ENCODE data around the gene APPL1. TPM values are rescaled to one million over a fixed set of nuclear protein-coding genes. Genes with fewer than 3 reads are reported as not detected.

APPL1 gene
- total and polyA plus RNA-seq, 2 experiments from 2014 or later = 49.0 to 125 TPM

DNA sequence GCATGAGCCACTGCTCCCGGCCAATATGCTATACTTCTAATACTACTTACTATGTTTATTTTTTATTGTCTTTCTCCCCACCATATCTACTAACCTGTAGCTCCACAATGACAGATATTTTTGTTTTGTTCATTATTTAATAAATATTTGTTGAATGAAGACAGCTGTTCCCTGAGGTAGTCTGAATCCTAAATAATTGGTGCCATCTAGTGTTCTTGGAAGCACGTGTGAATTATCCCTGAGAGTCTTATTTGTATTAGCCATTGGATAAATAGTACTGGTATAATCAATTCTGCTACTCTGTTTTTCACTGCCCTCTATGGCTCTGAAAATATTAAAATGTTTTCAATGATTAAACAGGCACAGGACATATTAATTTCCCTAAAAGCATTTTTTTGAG lies 5.6 kb upstream of the APPL1 start:
- H3K4me1 ChIP-seq (ENCODE audit: insufficient read depth) = no peaks in the 10 kb centered on the region
- DNase-seq (ENCODE audit: low spot score) (peak; percentile 49), ATAC-seq (peak; percentile 63; the same call in 2 of the 3 replicates)
- no peak overlapping the region for H3K27ac Mint-ChIP-seq
- no peak overlapping the region for H2AFZ ChIP-seq
- TF ChIP-seq JUNB (IDR thresholded peaks at IDR 0.05; ENCODE audit: unreplicated experiment) (no peak), EZH2 (IDR thresholded peaks at IDR 0.05; ENCODE audit: low read depth, unreplicated experiment) (no peak), STAT1 (IDR thresholded peaks at IDR 0.05; ENCODE audit: unreplicated experiment) (no peak), NANOG (IDR thresholded peaks at IDR 0.05; ENCODE audit: borderline replicate concordance) (no peak), POLR2AphosphoS5 (IDR thresholded peaks at IDR 0.05; ENCODE audit: low read depth) (no peak)
- TF ChIP-seq, protein P1, sequence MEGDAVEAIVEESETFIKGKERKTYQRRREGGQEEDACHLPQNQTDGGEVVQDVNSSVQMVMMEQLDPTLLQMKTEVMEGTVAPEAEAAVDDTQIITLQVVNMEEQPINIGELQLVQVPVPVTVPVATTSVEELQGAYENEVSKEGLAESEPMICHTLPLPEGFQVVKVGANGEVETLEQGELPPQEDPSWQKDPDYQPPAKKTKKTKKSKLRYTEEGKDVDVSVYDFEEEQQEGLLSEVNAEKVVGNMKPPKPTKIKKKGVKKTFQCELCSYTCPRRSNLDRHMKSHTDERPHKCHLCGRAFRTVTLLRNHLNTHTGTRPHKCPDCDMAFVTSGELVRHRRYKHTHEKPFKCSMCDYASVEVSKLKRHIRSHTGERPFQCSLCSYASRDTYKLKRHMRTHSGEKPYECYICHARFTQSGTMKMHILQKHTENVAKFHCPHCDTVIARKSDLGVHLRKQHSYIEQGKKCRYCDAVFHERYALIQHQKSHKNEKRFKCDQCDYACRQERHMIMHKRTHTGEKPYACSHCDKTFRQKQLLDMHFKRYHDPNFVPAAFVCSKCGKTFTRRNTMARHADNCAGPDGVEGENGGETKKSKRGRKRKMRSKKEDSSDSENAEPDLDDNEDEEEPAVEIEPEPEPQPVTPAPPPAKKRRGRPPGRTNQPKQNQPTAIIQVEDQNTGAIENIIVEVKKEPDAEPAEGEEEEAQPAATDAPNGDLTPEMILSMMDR (conservative IDR thresholded peaks at IDR 0.05; ENCODE audit: low read depth in 2 of 2) = peak; percentile 75
- no peak overlapping the region for H3K4me2 ChIP-seq
- no peaks in the 10 kb centered on the region for H3K36me3 Mint-ChIP-seq (ENCODE audit: low read depth)
- no peak overlapping the region for H3K4me3 Mint-ChIP-seq
- no peak overlapping the region for H3K27ac ChIP-seq (ENCODE audit: low read depth)
- H4K20me1 ChIP-seq (replicated peaks; ENCODE audit: insufficient read depth) = no peaks in the 10 kb centered on the region
- H3K79me2 ChIP-seq (replicated peaks; ENCODE audit: insufficient read depth) = no peaks in the 10 kb centered on the region
- H3K4me3 ChIP-seq = no peak overlapping the region
- peaks cover 8% of the 10 kb centered on the region for H3K27me3 Mint-ChIP-seq (ENCODE audit: insufficient read depth, low read depth, poor library complexity)
- H3K9me3 Mint-ChIP-seq = no peaks in the 10 kb centered on the region; the same call in 2 of the 3 replicates
- no peaks in the 10 kb centered on the region for H3K36me3 ChIP-seq (ENCODE audit: insufficient read depth)
- H3K27me3 ChIP-seq (ENCODE audit: insufficient read depth) = no peaks in the 10 kb centered on the region
- no peaks in the 10 kb centered on the region for H3F3A ChIP-seq (replicated peaks; ENCODE audit: low read depth)
- no peaks in the 10 kb centered on the region for H3K9me2 ChIP-seq (ENCODE audit: insufficient read depth)
- H3K4me1 Mint-ChIP-seq = peaks cover 7% of the 10 kb centered on the region

DNA sequence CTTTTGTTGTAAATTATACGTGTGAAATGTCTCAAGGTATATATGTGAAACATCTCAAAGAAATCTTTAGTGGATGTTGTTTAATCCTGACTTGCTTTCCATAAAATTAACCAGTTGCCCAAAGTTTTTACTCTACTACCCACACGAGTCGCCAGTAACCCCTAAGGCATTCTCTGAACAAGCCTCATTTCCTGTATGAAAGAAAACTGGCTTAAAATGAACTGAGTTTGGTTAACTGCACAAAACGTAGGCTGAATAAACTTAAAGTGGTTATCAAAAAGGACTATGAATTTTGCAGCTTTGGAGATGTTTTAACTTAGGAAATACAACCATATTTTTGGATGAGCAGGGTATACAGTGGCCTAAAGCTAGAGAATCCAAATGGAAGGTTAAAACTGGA lies 2.7 kb upstream of the APPL1 start:
- Mint-ChIP-seq H3K27me3 (ENCODE audit: insufficient read depth, low read depth, poor library complexity) (peaks cover 17% of the 10 kb centered on the region), H3K4me1 (peaks cover 16% of the 10 kb centered on the region), H3K36me3 (ENCODE audit: low read depth) (no peaks in the 10 kb centered on the region), H3K27ac (no peak overlapping the region), H3K9me3 (no peaks in the 10 kb centered on the region), H3K4me3 (no peak overlapping the region)
- Histone ChIP-seq H3K27ac (ENCODE audit: low read depth) (no peak overlapping the region), H3K36me3 (ENCODE audit: insufficient read depth) (no peaks in the 10 kb centered on the region), H3K4me3 (no peak overlapping the region), H3K4me2 (no peak overlapping the region), H3K4me1 (ENCODE audit: insufficient read depth) (peaks cover 5% of the 10 kb centered on the region; the same call in 1 of the 2 replicates), H3K9me2 (ENCODE audit: insufficient read depth) (no peaks in the 10 kb centered on the region), H3K27me3 (ENCODE audit: insufficient read depth) (peaks cover 13% of the 10 kb centered on the region), H2AFZ (no peak overlapping the region), H3K79me2 (replicated peaks; ENCODE audit: insufficient read depth) (peaks cover 16% of the 10 kb centered on the region), H4K20me1 (replicated peaks; ENCODE audit: insufficient read depth) (peaks cover 6% of the 10 kb centered on the region; the same call in 1 of the 2 replicates), H3F3A (replicated peaks; ENCODE audit: low read depth) (no peaks in the 10 kb centered on the region)
- no peak for ATAC-seq
- no peak for DNase-seq (ENCODE audit: low spot score)
- TF ChIP-seq NANOG (IDR thresholded peaks at IDR 0.05; ENCODE audit: borderline replicate concordance) = no peak
- TF ChIP-seq, protein P2, sequence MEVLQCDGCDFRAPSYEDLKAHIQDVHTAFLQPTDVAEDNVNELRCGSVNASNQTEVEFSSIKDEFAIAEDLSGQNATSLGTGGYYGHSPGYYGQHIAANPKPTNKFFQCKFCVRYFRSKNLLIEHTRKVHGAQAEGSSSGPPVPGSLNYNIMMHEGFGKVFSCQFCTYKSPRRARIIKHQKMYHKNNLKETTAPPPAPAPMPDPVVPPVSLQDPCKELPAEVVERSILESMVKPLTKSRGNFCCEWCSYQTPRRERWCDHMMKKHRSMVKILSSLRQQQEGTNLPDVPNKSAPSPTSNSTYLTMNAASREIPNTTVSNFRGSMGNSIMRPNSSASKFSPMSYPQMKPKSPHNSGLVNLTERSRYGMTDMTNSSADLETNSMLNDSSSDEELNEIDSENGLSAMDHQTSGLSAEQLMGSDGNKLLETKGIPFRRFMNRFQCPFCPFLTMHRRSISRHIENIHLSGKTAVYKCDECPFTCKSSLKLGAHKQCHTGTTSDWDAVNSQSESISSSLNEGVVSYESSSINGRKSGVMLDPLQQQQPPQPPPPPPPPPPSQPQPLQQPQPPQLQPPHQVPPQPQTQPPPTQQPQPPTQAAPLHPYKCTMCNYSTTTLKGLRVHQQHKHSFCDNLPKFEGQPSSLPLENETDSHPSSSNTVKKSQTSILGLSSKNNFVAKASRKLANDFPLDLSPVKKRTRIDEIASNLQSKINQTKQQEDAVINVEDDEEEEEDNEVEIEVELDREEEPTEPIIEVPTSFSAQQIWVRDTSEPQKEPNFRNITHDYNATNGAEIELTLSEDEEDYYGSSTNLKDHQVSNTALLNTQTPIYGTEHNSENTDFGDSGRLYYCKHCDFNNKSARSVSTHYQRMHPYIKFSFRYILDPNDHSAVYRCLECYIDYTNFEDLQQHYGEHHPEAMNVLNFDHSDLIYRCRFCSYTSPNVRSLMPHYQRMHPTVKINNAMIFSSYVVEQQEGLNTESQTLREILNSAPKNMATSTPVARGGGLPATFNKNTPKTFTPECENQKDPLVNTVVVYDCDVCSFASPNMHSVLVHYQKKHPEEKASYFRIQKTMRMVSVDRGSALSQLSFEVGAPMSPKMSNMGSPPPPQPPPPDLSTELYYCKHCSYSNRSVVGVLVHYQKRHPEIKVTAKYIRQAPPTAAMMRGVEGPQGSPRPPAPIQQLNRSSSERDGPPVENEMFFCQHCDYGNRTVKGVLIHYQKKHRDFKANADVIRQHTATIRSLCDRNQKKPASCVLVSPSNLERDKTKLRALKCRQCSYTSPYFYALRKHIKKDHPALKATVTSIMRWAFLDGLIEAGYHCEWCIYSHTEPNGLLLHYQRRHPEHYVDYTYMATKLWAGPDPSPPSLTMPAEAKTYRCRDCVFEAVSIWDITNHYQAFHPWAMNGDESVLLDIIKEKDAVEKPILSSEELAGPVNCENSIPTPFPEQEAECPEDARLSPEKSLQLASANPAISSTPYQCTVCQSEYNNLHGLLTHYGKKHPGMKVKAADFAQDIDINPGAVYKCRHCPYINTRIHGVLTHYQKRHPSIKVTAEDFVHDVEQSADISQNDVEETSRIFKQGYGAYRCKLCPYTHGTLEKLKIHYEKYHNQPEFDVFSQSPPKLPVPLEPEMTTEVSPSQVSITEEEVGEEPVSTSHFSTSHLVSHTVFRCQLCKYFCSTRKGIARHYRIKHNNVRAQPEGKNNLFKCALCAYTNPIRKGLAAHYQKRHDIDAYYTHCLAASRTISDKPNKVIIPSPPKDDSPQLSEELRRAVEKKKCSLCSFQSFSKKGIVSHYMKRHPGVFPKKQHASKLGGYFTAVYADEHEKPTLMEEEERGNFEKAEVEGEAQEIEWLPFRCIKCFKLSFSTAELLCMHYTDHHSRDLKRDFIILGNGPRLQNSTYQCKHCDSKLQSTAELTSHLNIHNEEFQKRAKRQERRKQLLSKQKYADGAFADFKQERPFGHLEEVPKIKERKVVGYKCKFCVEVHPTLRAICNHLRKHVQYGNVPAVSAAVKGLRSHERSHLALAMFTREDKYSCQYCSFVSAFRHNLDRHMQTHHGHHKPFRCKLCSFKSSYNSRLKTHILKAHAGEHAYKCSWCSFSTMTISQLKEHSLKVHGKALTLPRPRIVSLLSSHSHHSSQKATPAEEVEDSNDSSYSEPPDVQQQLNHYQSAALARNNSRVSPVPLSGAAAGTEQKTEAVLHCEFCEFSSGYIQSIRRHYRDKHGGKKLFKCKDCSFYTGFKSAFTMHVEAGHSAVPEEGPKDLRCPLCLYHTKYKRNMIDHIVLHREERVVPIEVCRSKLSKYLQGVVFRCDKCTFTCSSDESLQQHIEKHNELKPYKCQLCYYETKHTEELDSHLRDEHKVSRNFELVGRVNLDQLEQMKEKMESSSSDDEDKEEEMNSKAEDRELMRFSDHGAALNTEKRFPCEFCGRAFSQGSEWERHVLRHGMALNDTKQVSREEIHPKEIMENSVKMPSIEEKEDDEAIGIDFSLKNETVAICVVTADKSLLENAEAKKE (CRISPR knock-in tag; IDR thresholded peaks at IDR 0.05) = no peak
